Thyroid gland (tissue), 4 donors: ENCODE measurements around the gene TMEM14A. TPM values are rescaled to one million over a fixed set of nuclear protein-coding genes. Genes with fewer than 3 reads are reported as not detected.

ENCODE experiments used
- DNase-seq, 2 donors: peaks; one replicate each; pipeline ENCODE4 v3.0.0-alpha.2; 2019
- H3K27ac ChIP-seq, 3 donors: fragments of 200-600 bp; sonication (generic); 1 replicate in 2 of 3; 2 replicates in 1 of 3; pipeline ENCODE4 v1.5.1; 2016 to 2019; ENCODE audit warnings: mild to moderate bottlenecking in 1 of 3, moderate library complexity in 1 of 3
- H3K27me3 ChIP-seq: fragments of 200-600 bp; sonication (generic); one replicate; pipeline ENCODE4 v1.5.1; 2019
- H3K36me3 ChIP-seq, 2 donors: fragments of 200-600 bp; sonication (generic); one replicate each; pipeline ENCODE4 v1.5.1; 2016 to 2019
- H3K4me1 ChIP-seq, 2 donors: fragments of 200-600 bp; sonication (generic); one replicate each; pipeline ENCODE4 v1.5.1; 2017 to 2019
- H3K4me3 ChIP-seq, 3 donors: fragments of 200-600 bp; sonication (generic); replicated peaks in 1 of 3; 1 replicate in 2 of 3; 2 replicates in 1 of 3; pipeline ENCODE4 v1.5.1; 2016; ENCODE audit warnings: mild to moderate bottlenecking in 1 of 3
- H3K9me3 ChIP-seq: fragments of 200-600 bp; sonication (generic); one replicate; pipeline ENCODE4 v1.5.1; 2017
- CTCF ChIP-seq, 6 experiments: fragments of 200-600 bp in 3 of 6; fragments of 450-650 bp in 3 of 6; sonication (generic) in 3 of 6; IDR thresholded peaks; one replicate each; pipeline ENCODE4 v1.5.1; 2016 to 2019; ENCODE audit warnings: antibody characterized with exemption in 6 of 6, mild to moderate bottlenecking in 2 of 6, inconsistent platforms in 1 of 6, moderate library complexity in 1 of 6
- POLR2A ChIP-seq, 2 donors: fragments of 450-650 bp; IDR thresholded peaks; one replicate each; pipeline ENCODE4 v1.6.1; 2017; ENCODE audit warnings: antibody characterized with exemption in 2 of 2, mild to moderate bottlenecking in 2 of 2, moderate library complexity in 1 of 2
- WGBS, 2 donors: methylation state at CpG; one replicate each; pipeline ENCODE4 v1.1.5; 2017; 5-methylcytosine and 5-hydroxymethylcytosine counted together
- intact Hi-C: fragments of 100-400 bp; cut with DNase I; formaldehyde crosslinking; loops from one replicate; pipeline ENCODE4 v1.15.1; 2023
- total RNA-seq, 4 donors: library from RNA; depleted of rRNA; stranded (reverse); fragments of >200 nt; gene quantifications; one replicate each; pipeline ENCODE4 v1.2.3, GENCODE V29; 2016

TMEM14A gene
- total RNA-seq, 4 donors from 2014 or later, result 15.3 to 43.0 (median 27.1) TPM

- intact Hi-C loops, result loop anchor here (2.0 to 10.0 kb wide), 3 partner anchors 66 to 247 kb away; no protein-coding TSS in a partner anchor
- Histone ChIP-seq H3K4me1 (peaks cover 0 to 12% of the 10 kb centered on the region in 2 donors), H3K36me3 (no peaks in the 10 kb centered on the region), H3K27ac (no peak overlapping the region), H3K27me3 (no peaks in the 10 kb centered on the region), H3K4me3 (peak overlapping the region in 2 of 3 donors; percentile 71), H3K9me3 (no peaks in the 10 kb centered on the region)
- peak; percentile 39 to 60 for DNase-seq
- 20 to 21% methylated on average over 12 of the region's 12 CpGs for WGBS, 2 donors
- TF ChIP-seq POLR2A (IDR thresholded peaks at IDR 0.05) (no peak), CTCF (IDR thresholded peaks at IDR 0.05) (peak; percentile 74 to 96 (median 90))
Observed at GRCh38 chr6:52663120-52663935, 7.6 kb upstream of the TMEM14A start.

- intact Hi-C loops, result loop anchor here (2.0 to 10.0 kb wide), 3 partner anchors 67 to 247 kb away; no protein-coding TSS in a partner anchor
- 0% methylated on average over 11 of the region's 11 CpGs for WGBS, 2 donors
- Histone ChIP-seq H3K4me3 (peak overlapping the region; percentile 63 to 71 (median 71)), H3K4me1 (peaks cover 0 to 12% of the 10 kb centered on the region in 2 donors), H3K27ac (peak overlapping the region in 1 of 3 donors; percentile 66), H3K27me3 (no peaks in the 10 kb centered on the region), H3K9me3 (no peaks in the 10 kb centered on the region), H3K36me3 (no peaks in the 10 kb centered on the region)
- TF ChIP-seq CTCF (IDR thresholded peaks at IDR 0.05) (peak in 3 of 6 experiments; percentile 7 to 27 (median 27)), POLR2A (IDR thresholded peaks at IDR 0.05) (no peak)
- DNase-seq, result no peak
Observed at GRCh38 chr6:52663936-52664185, 7.1 kb upstream of the TMEM14A start.

GRCh38 chr6:52664186-52664990 is 6.5 kb upstream of the TMEM14A start:
- H3K27me3 ChIP-seq, result no peaks in the 10 kb centered on the region
- no peaks in the 10 kb centered on the region for H3K9me3 ChIP-seq
- peak; percentile 88 to 92 for DNase-seq
- peak overlapping the region; percentile 29 to 66 (median 49) for H3K27ac ChIP-seq
- H3K36me3 ChIP-seq, result no peaks in the 10 kb centered on the region
- TF ChIP-seq CTCF (IDR thresholded peaks at IDR 0.05) (no peak), POLR2A (IDR thresholded peaks at IDR 0.05) (peak in 1 of 2 donors; percentile 95)
- intact Hi-C loops, result loop anchor here (5.0 to 10.0 kb wide), 2 partner anchors 67 to 160 kb away; no protein-coding TSS in a partner anchor
- 2 to 5% methylated on average over 38 to 48 of the region's 53 CpGs for WGBS, 2 donors
- peaks cover 0 to 12% of the 10 kb centered on the region in 2 donors for H3K4me1 ChIP-seq
- peak overlapping the region; percentile 63 to 71 (median 71) for H3K4me3 ChIP-seq

- H3K27ac ChIP-seq, result no peak overlapping the region
- no peak for DNase-seq
- H3K4me1 ChIP-seq, result peaks cover 0 to 13% of the 10 kb centered on the region in 2 donors
- no peaks in the 10 kb centered on the region for H3K27me3 ChIP-seq
- peak overlapping the region in 1 of 3 donors; percentile 71 for H3K4me3 ChIP-seq
- H3K9me3 ChIP-seq, result no peaks in the 10 kb centered on the region
- no peaks in the 10 kb centered on the region for H3K36me3 ChIP-seq
- 76% methylated on average over 10 of the region's 10 CpGs for WGBS, 2 donors
- TF ChIP-seq POLR2A (IDR thresholded peaks at IDR 0.05), result no peak
- no peak for TF ChIP-seq CTCF (IDR thresholded peaks at IDR 0.05)
- intact Hi-C loops, result loop anchor here (5.0 to 10.0 kb wide), 2 partner anchors 68 to 160 kb away; no protein-coding TSS in a partner anchor
Observed at GRCh38 chr6:52664991-52665686, 5.8 kb upstream of the TMEM14A start.
